ENCODE data around the gene PDLIM3.

The PDLIM3 gene

DNA sequence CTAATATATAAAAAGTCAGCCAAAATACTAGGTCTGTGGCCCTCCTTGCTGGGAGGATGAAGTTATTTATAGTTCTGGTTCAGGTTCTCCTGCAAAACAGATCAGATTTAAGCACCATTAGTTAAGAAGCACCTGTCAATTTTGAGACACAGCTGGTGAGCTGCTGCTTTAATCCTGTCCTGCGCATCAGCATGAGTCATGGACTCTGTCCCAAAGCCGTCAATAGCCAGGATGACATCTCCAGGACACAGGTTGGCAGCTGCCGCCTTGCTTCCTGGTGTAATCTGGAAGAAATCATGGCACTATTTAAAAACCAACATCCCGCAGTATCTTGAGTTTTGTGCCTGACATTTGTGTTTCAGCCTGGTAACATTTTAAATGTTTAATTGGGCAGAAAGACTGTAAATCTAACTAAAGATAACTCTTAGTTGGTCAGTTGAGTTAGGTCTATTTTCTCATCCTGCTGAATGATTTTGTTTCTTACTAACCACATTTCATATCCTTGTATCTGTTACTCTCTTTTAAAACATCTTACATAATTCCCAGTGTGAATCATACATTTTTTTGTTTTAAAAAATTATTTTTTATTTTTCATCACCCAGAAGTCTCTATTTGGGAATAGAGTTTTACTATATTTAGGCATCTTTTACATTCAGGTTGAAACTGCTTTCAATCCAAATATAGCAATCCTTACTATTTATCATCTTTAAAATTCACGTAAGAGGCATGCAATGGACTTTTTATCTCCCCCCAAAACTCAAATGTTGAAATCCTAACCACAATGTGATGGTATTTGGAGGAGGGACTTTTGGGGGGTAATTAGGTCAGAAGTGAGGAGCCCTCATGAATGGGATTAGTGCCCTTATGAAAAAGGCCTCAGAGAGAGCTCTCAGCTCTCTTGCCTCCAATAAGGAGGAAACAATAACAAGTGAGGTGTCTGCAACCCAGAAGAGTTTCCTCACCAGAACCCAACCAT lies 10.1 kb downstream of the PDLIM3 start:
- TF ChIP-seq TAF1 (IDR thresholded peaks at IDR 0.05; ENCODE audit: borderline replicate concordance, insufficient read depth, low read length) (no peak), POLR2AphosphoS5 (IDR thresholded peaks at IDR 0.05; ENCODE audit: low read depth, low read length) (no peak), SIN3A (IDR thresholded peaks at IDR 0.05; ENCODE audit: borderline replicate concordance, insufficient read depth, low read length) (no peak), FOXP2 (optimal IDR thresholded peaks at IDR 0.05; ENCODE audit: borderline replicate concordance, extremely low read depth, extremely low read length, insufficient read depth) (no peak)
- TF ChIP-seq, protein P1, sequence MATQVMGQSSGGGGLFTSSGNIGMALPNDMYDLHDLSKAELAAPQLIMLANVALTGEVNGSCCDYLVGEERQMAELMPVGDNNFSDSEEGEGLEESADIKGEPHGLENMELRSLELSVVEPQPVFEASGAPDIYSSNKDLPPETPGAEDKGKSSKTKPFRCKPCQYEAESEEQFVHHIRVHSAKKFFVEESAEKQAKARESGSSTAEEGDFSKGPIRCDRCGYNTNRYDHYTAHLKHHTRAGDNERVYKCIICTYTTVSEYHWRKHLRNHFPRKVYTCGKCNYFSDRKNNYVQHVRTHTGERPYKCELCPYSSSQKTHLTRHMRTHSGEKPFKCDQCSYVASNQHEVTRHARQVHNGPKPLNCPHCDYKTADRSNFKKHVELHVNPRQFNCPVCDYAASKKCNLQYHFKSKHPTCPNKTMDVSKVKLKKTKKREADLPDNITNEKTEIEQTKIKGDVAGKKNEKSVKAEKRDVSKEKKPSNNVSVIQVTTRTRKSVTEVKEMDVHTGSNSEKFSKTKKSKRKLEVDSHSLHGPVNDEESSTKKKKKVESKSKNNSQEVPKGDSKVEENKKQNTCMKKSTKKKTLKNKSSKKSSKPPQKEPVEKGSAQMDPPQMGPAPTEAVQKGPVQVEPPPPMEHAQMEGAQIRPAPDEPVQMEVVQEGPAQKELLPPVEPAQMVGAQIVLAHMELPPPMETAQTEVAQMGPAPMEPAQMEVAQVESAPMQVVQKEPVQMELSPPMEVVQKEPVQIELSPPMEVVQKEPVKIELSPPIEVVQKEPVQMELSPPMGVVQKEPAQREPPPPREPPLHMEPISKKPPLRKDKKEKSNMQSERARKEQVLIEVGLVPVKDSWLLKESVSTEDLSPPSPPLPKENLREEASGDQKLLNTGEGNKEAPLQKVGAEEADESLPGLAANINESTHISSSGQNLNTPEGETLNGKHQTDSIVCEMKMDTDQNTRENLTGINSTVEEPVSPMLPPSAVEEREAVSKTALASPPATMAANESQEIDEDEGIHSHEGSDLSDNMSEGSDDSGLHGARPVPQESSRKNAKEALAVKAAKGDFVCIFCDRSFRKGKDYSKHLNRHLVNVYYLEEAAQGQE (IDR thresholded peaks at IDR 0.05; ENCODE audit: insufficient read depth in 1 of 2, low read depth in 2 of 2, low read length in 2 of 2), result no peak

DNA sequence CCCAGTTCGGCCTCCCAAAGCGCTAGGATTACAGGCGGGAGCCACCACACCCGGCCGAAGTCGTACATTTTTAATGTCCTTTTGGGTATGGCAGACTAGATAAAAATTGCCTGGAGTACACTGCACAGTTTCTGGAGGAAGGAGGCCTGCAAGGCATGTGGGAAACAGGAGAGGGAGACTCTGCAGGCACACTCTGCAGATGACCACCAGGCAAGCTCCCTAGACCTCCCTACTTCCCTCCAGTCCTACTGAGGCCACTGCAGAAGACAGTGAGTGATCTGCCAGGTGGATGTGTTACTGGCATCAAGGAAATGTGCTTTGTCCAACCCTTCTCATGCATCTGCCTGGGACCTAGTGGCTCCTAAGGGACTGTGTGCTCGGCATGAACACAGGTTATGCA lies 11.4 kb downstream of the PDLIM3 start:
- TF ChIP-seq POLR2AphosphoS5 (IDR thresholded peaks at IDR 0.05; ENCODE audit: low read depth, low read length), result no peak
- TF ChIP-seq SIN3A (IDR thresholded peaks at IDR 0.05; ENCODE audit: borderline replicate concordance, insufficient read depth, low read length), result no peak
- TF ChIP-seq FOXP2 (optimal IDR thresholded peaks at IDR 0.05; ENCODE audit: borderline replicate concordance, extremely low read depth, extremely low read length, insufficient read depth), result no peak

DNA sequence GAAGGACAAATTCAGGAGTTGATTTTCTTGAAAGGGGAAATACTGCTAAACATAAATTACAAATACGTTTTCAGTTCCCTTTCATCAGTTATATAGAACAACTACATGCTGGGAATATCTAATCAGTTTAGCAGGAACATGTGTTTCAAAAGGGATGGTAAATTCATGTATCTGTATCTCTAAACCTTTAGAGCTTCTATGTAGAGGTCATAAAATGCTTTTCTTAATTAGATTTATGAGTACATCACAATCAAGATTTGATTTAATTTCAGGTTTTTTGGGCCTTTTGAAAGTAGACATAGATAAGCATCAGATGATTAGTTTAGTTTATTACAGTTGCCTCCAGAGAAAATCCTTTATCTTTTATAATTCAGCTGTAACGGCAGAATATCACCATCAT lies 12.9 kb downstream of the PDLIM3 start:
- TF ChIP-seq SIN3A (IDR thresholded peaks at IDR 0.05; ENCODE audit: borderline replicate concordance, insufficient read depth, low read length) (no peak), TAF1 (IDR thresholded peaks at IDR 0.05; ENCODE audit: borderline replicate concordance, insufficient read depth, low read length) (no peak), POLR2AphosphoS5 (IDR thresholded peaks at IDR 0.05; ENCODE audit: low read depth, low read length) (no peak), FOXP2 (optimal IDR thresholded peaks at IDR 0.05; ENCODE audit: borderline replicate concordance, extremely low read depth, extremely low read length, insufficient read depth) (no peak)
- TF ChIP-seq, protein P1 (IDR thresholded peaks at IDR 0.05; ENCODE audit: insufficient read depth in 1 of 2, low read depth in 2 of 2, low read length in 2 of 2), result no peak

DNA sequence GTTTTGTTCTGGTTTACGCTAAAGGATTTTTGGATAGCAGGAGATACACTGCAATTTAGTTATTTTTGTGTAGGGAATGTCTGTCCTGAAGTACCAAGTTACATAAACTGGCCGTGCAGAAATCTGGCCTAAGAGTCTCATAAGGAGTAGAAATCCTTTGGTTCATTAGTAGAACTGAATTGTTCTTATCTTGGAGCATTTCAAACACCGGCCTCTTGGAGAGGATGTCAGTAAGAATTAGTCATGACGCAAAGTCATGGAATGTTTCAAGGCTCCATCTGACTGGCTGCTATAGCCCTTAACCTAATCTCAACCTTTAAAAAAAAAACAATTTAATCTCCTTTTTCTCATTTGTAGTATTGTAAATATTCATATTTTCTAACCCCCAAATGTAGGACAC lies 15.2 kb downstream of the PDLIM3 start:
- no peak for TF ChIP-seq TAF1 (IDR thresholded peaks at IDR 0.05; ENCODE audit: borderline replicate concordance, insufficient read depth, low read length)
- TF ChIP-seq, protein P1 (IDR thresholded peaks at IDR 0.05; ENCODE audit: insufficient read depth in 1 of 2, low read depth in 2 of 2, low read length in 2 of 2), result no peak
- no peak for TF ChIP-seq POLR2AphosphoS5 (IDR thresholded peaks at IDR 0.05; ENCODE audit: low read depth, low read length)
- no peak for TF ChIP-seq SIN3A (IDR thresholded peaks at IDR 0.05; ENCODE audit: borderline replicate concordance, insufficient read depth, low read length)
- no peak for TF ChIP-seq FOXP2 (optimal IDR thresholded peaks at IDR 0.05; ENCODE audit: borderline replicate concordance, extremely low read depth, extremely low read length, insufficient read depth)

DNA sequence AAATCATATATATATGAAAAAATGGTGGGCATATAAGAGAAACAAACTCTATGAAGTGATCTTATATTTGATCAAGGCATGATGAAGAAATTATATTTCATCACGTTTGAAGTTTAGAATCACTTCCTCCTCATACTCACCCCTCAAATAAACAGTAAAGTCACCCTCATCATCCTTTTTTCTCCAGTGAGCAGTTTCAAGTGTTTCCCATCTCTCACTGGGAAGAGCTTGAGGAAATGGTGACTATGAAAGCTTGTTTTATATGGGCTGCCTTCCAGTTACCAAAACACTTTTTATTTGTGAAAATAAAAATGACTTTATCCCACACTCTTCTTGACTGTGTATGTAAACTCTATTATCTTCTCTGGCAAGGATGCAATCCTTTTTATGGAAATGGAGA lies 16.8 kb downstream of the PDLIM3 start:
- TF ChIP-seq FOXP2 (optimal IDR thresholded peaks at IDR 0.05; ENCODE audit: borderline replicate concordance, extremely low read depth, extremely low read length, insufficient read depth) (no peak), SIN3A (IDR thresholded peaks at IDR 0.05; ENCODE audit: borderline replicate concordance, insufficient read depth, low read length) (no peak), TAF1 (IDR thresholded peaks at IDR 0.05; ENCODE audit: borderline replicate concordance, insufficient read depth, low read length) (no peak), POLR2AphosphoS5 (IDR thresholded peaks at IDR 0.05; ENCODE audit: low read depth, low read length) (no peak)
- TF ChIP-seq, protein P1 (IDR thresholded peaks at IDR 0.05; ENCODE audit: insufficient read depth in 1 of 2, low read depth in 2 of 2, low read length in 2 of 2), result no peak
